GM12892 (cell line): Measurements from ENCODE around the gene MT1X. TPM values are rescaled to one million over a fixed set of nuclear protein-coding genes. Genes with fewer than 3 reads are reported as not detected.

Source experiments
- DNase-seq: peaks from one replicate; pipeline ENCODE4 v3.0.0; 2011; ENCODE audit not compliant: insufficient read length
- FAIRE-seq: peaks from 2 replicates; lab custom pipeline; 2011; peaks lifted over from hg19 to GRCh38; lab: Jason Lieb, UNC
- POLR2A ChIP-seq: IDR thresholded peaks from 2 replicates; pipeline ENCODE4 v1.6.1; 2011; ENCODE audit warnings: low read depth, low read length, control low read depth
- POLR2AphosphoS5 ChIP-seq: IDR thresholded peaks from 2 replicates; pipeline ENCODE4 v1.6.1; 2011; ENCODE audit warnings: low read depth, low read length, control low read depth
- TAF1 ChIP-seq: IDR thresholded peaks from 2 replicates; pipeline ENCODE4 v1.6.1; 2011; ENCODE audit warnings: low read depth, mild to moderate bottlenecking, control low read depth, low read length, borderline replicate concordance
- polyA plus RNA-seq: library from polyadenylated mRNA; unstranded; fragments of >200 nt; gene quantifications from one replicate; pipeline ENCODE4 v1.2.1, GENCODE V29; 2012; ENCODE audit warnings: missing spikeins, inconsistent platforms; ENCODE audit not compliant: missing spikeins

MT1X gene
- 18.5 TPM for polyA plus RNA-seq

- FAIRE-seq = peak; percentile 85
- peak; percentile 84 for TF ChIP-seq POLR2AphosphoS5
- TF ChIP-seq POLR2A = peak; percentile 92
- TF ChIP-seq TAF1 = peak; percentile 55; the same call in 1 of the 2 replicates
Measured at GRCh38 chr16:56681939-56682702, at the start of gene MT1X. MT1X (plus strand) TSS chr16:56682470; CDS start chr16:56682541, 71 bp downstream.

GRCh38 chr16:56632848-56633365 is 49.4 kb upstream of the MT1X start:
- DNase-seq (no peak), FAIRE-seq (no peak)
- TF ChIP-seq POLR2A (no peak), POLR2AphosphoS5 (no peak), TAF1 (no peak)

More at GRCh38 chr16:56681939-56682702, at the start of gene MT1X:
- peak; percentile 84 for DNase-seq

- no peak for FAIRE-seq
- TF ChIP-seq POLR2AphosphoS5 (no peak), POLR2A (no peak), TAF1 (no peak)
- no peak for DNase-seq
Measured at GRCh38 chr16:56633535-56633934, 48.7 kb upstream of the MT1X start.

- no peak for FAIRE-seq
- DNase-seq = no peak
- no peak for TF ChIP-seq POLR2AphosphoS5
- no peak for TF ChIP-seq POLR2A
- no peak for TF ChIP-seq TAF1
Measured at GRCh38 chr16:56634715-56635440, 47.4 kb upstream of the MT1X start.

GRCh38 chr16:56635441-56635967 is 46.8 kb upstream of the MT1X start:
- no peak for FAIRE-seq
- TF ChIP-seq POLR2AphosphoS5 = no peak
- no peak for TF ChIP-seq POLR2A
- TF ChIP-seq TAF1 = no peak
- DNase-seq = no peak

GRCh38 chr16:56636616-56637413 is 45.5 kb upstream of the MT1X start:
- FAIRE-seq (no peak), DNase-seq (no peak)
- TF ChIP-seq TAF1 (no peak), POLR2A (no peak), POLR2AphosphoS5 (no peak)

- TF ChIP-seq TAF1 (no peak), POLR2A (no peak), POLR2AphosphoS5 (no peak)
- DNase-seq (no peak), FAIRE-seq (no peak)
Measured at GRCh38 chr16:56637814-56638750, 44.2 kb upstream of the MT1X start, which contains the start of gene MT1A. MT1A (plus strand) TSS chr16:56638666; CDS start chr16:56638739, 73 bp downstream.

GRCh38 chr16:56639045-56639444 is 43.2 kb upstream of the MT1X start:
- FAIRE-seq (no peak), DNase-seq (no peak)
- TF ChIP-seq TAF1 (no peak), POLR2A (no peak), POLR2AphosphoS5 (no peak)

- DNase-seq = no peak
- TF ChIP-seq TAF1 (no peak), POLR2A (no peak), POLR2AphosphoS5 (no peak)
- no peak for FAIRE-seq
Measured at GRCh38 chr16:56640076-56640475, 42.2 kb upstream of the MT1X start.
